ENCODE measurements around the gene PLK3.
"Not testable (repeated sequence)": the region's sequence is repeated elsewhere in the genome, so short reads cannot be mapped to it uniquely, and the experiment has no call there.

Gene PLK3

GRCh38 chr1:44799770-44800584, at the start of gene PLK3:
PLK3 (plus strand) TSS chr1:44800377; CDS start chr1:44800464, 87 bp downstream.
- DNase-seq, result peak; percentile 98 to 100

- DNase-seq, result no peak
Observed at GRCh38 chr1:44757420-44757819, 42.8 kb upstream of the PLK3 start.

GRCh38 chr1:44759077-44759476, 41.1 kb upstream of the PLK3 start:
- DNase-seq, result no peak

GRCh38 chr1:44760876-44761275, 39.3 kb upstream of the PLK3 start:
- no peak for DNase-seq

- not testable (repeated sequence) for DNase-seq
Observed at GRCh38 chr1:44766421-44766820, 33.8 kb upstream of the PLK3 start.

GRCh38 chr1:44775078-44775929, 24.9 kb upstream of the PLK3 start, which contains the start of gene RPS8:
RPS8 (plus strand) TSS chr1:44775540; CDS start chr1:44775597, 57 bp downstream.
- peak; percentile 97 to 98 for DNase-seq

GRCh38 chr1:44775930-44776729, 24.0 kb upstream of the PLK3 start:
- no peak for DNase-seq

- no peak for DNase-seq
Observed at GRCh38 chr1:44776730-44777068, 23.5 kb upstream of the PLK3 start.

- no peak for DNase-seq
Observed at GRCh38 chr1:44777547-44777946, 22.6 kb upstream of the PLK3 start.

- no peak for DNase-seq
Observed at GRCh38 chr1:44777969-44778635, 22.1 kb upstream of the PLK3 start.

- DNase-seq, result no peak
Observed at GRCh38 chr1:44778705-44779576, 21.2 kb upstream of the PLK3 start.

GRCh38 chr1:44780583-44781121, 19.5 kb upstream of the PLK3 start:
- DNase-seq, result no peak

GRCh38 chr1:44783697-44784093, 16.5 kb upstream of the PLK3 start:
- DNase-seq, result no peak

GRCh38 chr1:44784094-44785028, 15.8 kb upstream of the PLK3 start:
- DNase-seq, result no peak

- DNase-seq, result no peak
Observed at GRCh38 chr1:44785029-44785380, 15.2 kb upstream of the PLK3 start.

- DNase-seq, result no peak
Observed at GRCh38 chr1:44785501-44786137, 14.6 kb upstream of the PLK3 start.

- DNase-seq, result no peak
Observed at GRCh38 chr1:44786138-44786840, 13.9 kb upstream of the PLK3 start.

GRCh38 chr1:44786841-44787426, 13.2 kb upstream of the PLK3 start:
- no peak for DNase-seq

GRCh38 chr1:44787506-44787905, 12.7 kb upstream of the PLK3 start:
- DNase-seq, result no peak
